PC-3 (cell line): ENCODE measurements around the gene RNF41. TPM values are rescaled to one million over a fixed set of nuclear protein-coding genes. Genes with fewer than 3 reads are reported as not detected.

ENCODE experiments used
- ATAC-seq: fragments of 200-7000 bp; cut with Tn5 transposase; 2 replicates; pipeline ENCODE4 v1.9.1; 2020; ENCODE audit warnings: mild to moderate bottlenecking, moderate library complexity
- BruUV-seq: library from RNA; stranded (reverse); fragments of 400-500 nt; replicated peaks from 2 replicates; lab custom pipeline; 2021; lab: Mats Ljungman, UMichigan
- CTCF ChIA-PET: fragments of 300-600 bp; sonication (Branson Sonifier 250); formaldehyde crosslinking; loops from one replicate; lab custom pipeline; 2022; ENCODE audit warnings: antibody characterized with exemption; lab: Charles Lee
- POLR2A ChIA-PET: fragments of 300-600 bp; sonication (Branson Sonifier 250); formaldehyde crosslinking; loops from one replicate; lab custom pipeline; 2022; ENCODE audit warnings: antibody characterized with exemption; ENCODE audit not compliant: unreplicated experiment; lab: Charles Lee
- DNase-seq: peaks from one replicate; pipeline ENCODE4 v3.0.0-alpha.2; 2015
- H2AFZ ChIP-seq: fragments of 300-600 bp; sonication (generic); 2 replicates; pipeline ENCODE4 v1.6.0; 2016; ENCODE audit warnings: antibody characterized with exemption, low read length
- H3F3A ChIP-seq: fragments of 300-600 bp; sonication (generic); one replicate; pipeline ENCODE4 v1.6.0; 2017; ENCODE audit warnings: antibody characterized with exemption, low read length, control low read depth, mild to moderate bottlenecking; ENCODE audit not compliant: unreplicated experiment
- H3K27ac ChIP-seq: fragments of 300-600 bp; sonication (generic); 2 replicates; pipeline ENCODE4 v1.5.1; 2016; ENCODE audit warnings: mild to moderate bottlenecking, low read length
- H3K27me3 ChIP-seq: fragments of 300-600 bp; sonication (generic); 2 replicates; pipeline ENCODE4 v1.6.1; 2016; ENCODE audit warnings: low read length, mixed read lengths
- H3K36me3 ChIP-seq: fragments of 300-600 bp; sonication (generic); 2 replicates; pipeline ENCODE4 v1.6.1; 2016; ENCODE audit warnings: low read depth, mixed run types, low read length, mixed read lengths
- H3K4me1 ChIP-seq: fragments of 300-600 bp; sonication (generic); 2 replicates; pipeline ENCODE4 v1.5.1; 2016; ENCODE audit warnings: low read length; ENCODE audit not compliant: insufficient read depth
- H3K4me2 ChIP-seq: fragments of 300-600 bp; sonication (generic); 2 replicates; pipeline ENCODE4 v1.6.0; 2016; ENCODE audit warnings: low read length
- H3K4me3 ChIP-seq: fragments of 300-600 bp; sonication (generic); 2 replicates; pipeline ENCODE4 v1.5.1; 2016; ENCODE audit warnings: mild to moderate bottlenecking, low read length, mixed read lengths
- H3K79me2 ChIP-seq: fragments of 300-600 bp; sonication (generic); 2 replicates; pipeline ENCODE4 v1.6.1; 2017; ENCODE audit warnings: low read length, mixed read lengths
- H3K9ac ChIP-seq: fragments of 300-600 bp; sonication (generic); 2 replicates; pipeline ENCODE4 v1.6.0; 2016; ENCODE audit warnings: mild to moderate bottlenecking, low read length
- H3K9me2 ChIP-seq: fragments of 300-600 bp; sonication (generic); replicated peaks from 2 replicates; pipeline ENCODE4 v1.6.1; 2016; ENCODE audit warnings: mixed run types, low read length, mixed read lengths
- H3K9me3 ChIP-seq: fragments of 300-600 bp; sonication (generic); 2 replicates; pipeline ENCODE4 v1.6.1; 2016; ENCODE audit warnings: low read length, mixed read lengths
- H4K20me1 ChIP-seq: fragments of 300-600 bp; sonication (generic); 2 replicates; pipeline ENCODE4 v1.6.1; 2016; ENCODE audit warnings: low read length, mixed read lengths
- CTCF ChIP-seq: fragments of 300-600 bp; sonication (generic); conservative IDR thresholded peaks from 2 replicates; pipeline ENCODE4 v1.5.1; 2017; ENCODE audit warnings: antibody characterized with exemption, low read depth, mild to moderate bottlenecking, low read length
- EZH2 ChIP-seq: fragments of 300-600 bp; sonication (generic); IDR thresholded peaks from one replicate; pipeline ENCODE4 v1.6.1; 2017; ENCODE audit warnings: antibody characterized with exemption, mild to moderate bottlenecking, low read length; ENCODE audit not compliant: unreplicated experiment
- EZH2phosphoT487 ChIP-seq: fragments of 300-600 bp; sonication (generic); IDR thresholded peaks from 2 replicates; pipeline ENCODE4 v1.6.1; 2018; ENCODE audit warnings: mild to moderate bottlenecking, antibody characterized with exemption, low read length, borderline replicate concordance
- intact Hi-C: fragments of 100-400 bp; cut with micrococcal nuclease; formaldehyde crosslinking; loops from 2 replicates; pipeline ENCODE4 v1.9.0; 2023
- total RNA-seq: library from RNA; depleted of rRNA; stranded (reverse); fragments of >200 nt; gene quantifications from 2 replicates; pipeline ENCODE4 v1.2.3, GENCODE V29; 2014

The RNF41 gene
- total RNA-seq, 1 experiment from 2014 or later, result 52.1 TPM

GRCh38 chr12:56161690-56162351, 59.9 kb downstream of the RNF41 start:
- ATAC-seq (no peak), DNase-seq (no peak)
- H4K20me1 ChIP-seq, result peaks cover 34% of the 10 kb centered on the region
- TF ChIP-seq EZH2 (no peak), CTCF (no peak), EZH2phosphoT487 (no peak)
- H3K9me2 ChIP-seq, result no peaks in the 10 kb centered on the region
- BruUV-seq, result no TSS peak
- CTCF ChIA-PET, result no interaction called here
- peaks cover 13% of the 10 kb centered on the region for H3F3A ChIP-seq
- H3K9ac ChIP-seq, result no peak overlapping the region
- POLR2A ChIA-PET, result interaction anchor here (0.5 kb wide), 1 partner anchor 32 kb away, joined by 6 read pairs; no protein-coding TSS in a partner anchor
- no peaks in the 10 kb centered on the region for H3K9me3 ChIP-seq
- no peak overlapping the region for H3K4me2 ChIP-seq
- intact Hi-C loops, result no loop called here
- peaks cover 26% of the 10 kb centered on the region for H3K4me1 ChIP-seq
- peaks cover 48% of the 10 kb centered on the region for H3K36me3 ChIP-seq
- no peaks in the 10 kb centered on the region for H3K27me3 ChIP-seq
- peaks cover 38% of the 10 kb centered on the region for H3K79me2 ChIP-seq
- no peak overlapping the region for H3K27ac ChIP-seq
- H3K4me3 ChIP-seq, result no peak overlapping the region
- no peak overlapping the region for H2AFZ ChIP-seq

GRCh38 chr12:56160894-56161689, 60.6 kb downstream of the RNF41 start:
- no peak overlapping the region for H3K27ac ChIP-seq

More at GRCh38 chr12:56160894-56161689, 60.6 kb downstream of the RNF41 start:
- BruUV-seq, result no TSS peak
- H3K4me3 ChIP-seq, result peak overlapping the region; percentile 76; the same call in 1 of the 2 replicates
- H3K9me3 ChIP-seq, result no peaks in the 10 kb centered on the region
- POLR2A ChIA-PET, result interaction anchor here (0.5 to 1.2 kb wide), 2 partner anchors 32 to 33 kb away, joined by 4 to 6 read pairs; partner anchors contain the start of gene ESYT1
- H3K79me2 ChIP-seq, result peaks cover 38% of the 10 kb centered on the region
- H3K4me1 ChIP-seq, result peaks cover 26% of the 10 kb centered on the region
- ATAC-seq (no peak), DNase-seq (no peak)
- peaks cover 13% of the 10 kb centered on the region for H3F3A ChIP-seq
- H3K9ac ChIP-seq, result no peak overlapping the region
- no peaks in the 10 kb centered on the region for H3K9me2 ChIP-seq
- H2AFZ ChIP-seq, result no peak overlapping the region
- intact Hi-C loops, result no loop called here
- H3K27me3 ChIP-seq, result no peaks in the 10 kb centered on the region
- CTCF ChIA-PET, result no interaction called here
- H4K20me1 ChIP-seq, result peaks cover 34% of the 10 kb centered on the region
- peaks cover 48% of the 10 kb centered on the region for H3K36me3 ChIP-seq
- TF ChIP-seq CTCF (no peak), EZH2 (no peak), EZH2phosphoT487 (no peak)
- peak overlapping the region; percentile 97 for H3K4me2 ChIP-seq
